ENCODE measurements around the gene TMEM255B.

DNA sequence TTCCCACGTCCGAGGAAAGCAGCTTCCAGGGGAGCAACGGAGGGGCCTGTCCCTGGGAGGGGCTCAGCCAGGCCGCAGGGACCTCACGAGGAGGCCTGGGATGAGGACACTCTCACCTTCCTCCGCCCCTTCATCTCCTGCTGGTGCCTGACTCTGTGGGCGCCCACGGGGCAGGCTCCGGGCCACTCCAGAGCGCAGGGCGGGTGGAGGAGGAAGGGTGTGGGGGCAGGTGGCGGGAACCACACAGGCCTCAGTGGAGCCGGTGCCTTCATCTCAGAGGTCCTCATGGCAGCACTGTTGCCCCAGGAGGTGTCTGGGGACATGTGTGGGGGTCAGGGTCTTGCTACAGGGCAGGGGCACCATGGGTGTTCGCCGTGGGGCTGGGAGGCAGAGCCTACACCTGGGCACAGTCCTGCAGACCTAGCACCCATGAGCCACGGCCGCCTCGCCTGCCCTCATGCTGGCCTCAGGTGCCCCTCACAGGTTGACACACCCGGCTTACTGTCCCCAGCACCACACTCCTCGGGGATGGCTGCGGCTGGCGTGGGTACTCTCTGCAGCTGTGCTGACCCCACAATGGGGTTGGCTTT, 10.1 kb upstream of the TMEM255B start:
- TF ChIP-seq, protein P1, sequence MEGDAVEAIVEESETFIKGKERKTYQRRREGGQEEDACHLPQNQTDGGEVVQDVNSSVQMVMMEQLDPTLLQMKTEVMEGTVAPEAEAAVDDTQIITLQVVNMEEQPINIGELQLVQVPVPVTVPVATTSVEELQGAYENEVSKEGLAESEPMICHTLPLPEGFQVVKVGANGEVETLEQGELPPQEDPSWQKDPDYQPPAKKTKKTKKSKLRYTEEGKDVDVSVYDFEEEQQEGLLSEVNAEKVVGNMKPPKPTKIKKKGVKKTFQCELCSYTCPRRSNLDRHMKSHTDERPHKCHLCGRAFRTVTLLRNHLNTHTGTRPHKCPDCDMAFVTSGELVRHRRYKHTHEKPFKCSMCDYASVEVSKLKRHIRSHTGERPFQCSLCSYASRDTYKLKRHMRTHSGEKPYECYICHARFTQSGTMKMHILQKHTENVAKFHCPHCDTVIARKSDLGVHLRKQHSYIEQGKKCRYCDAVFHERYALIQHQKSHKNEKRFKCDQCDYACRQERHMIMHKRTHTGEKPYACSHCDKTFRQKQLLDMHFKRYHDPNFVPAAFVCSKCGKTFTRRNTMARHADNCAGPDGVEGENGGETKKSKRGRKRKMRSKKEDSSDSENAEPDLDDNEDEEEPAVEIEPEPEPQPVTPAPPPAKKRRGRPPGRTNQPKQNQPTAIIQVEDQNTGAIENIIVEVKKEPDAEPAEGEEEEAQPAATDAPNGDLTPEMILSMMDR (IDR thresholded peaks at IDR 0.05) = no peak
- TF ChIP-seq POLR2AphosphoS5 (IDR thresholded peaks at IDR 0.05; ENCODE audit: low read depth, low read length) = no peak

Data from Panc1 (cell line).